Naive thymus-derived CD4-positive, alpha-beta T cell (primary cell): ENCODE measurements around the gene RPRD1B. TPM values are rescaled to one million over a fixed set of nuclear protein-coding genes. Genes with fewer than 3 reads are reported as not detected.
A peak's percentile ranks its signal among the peaks of the same experiment; 100 is the strongest.

Experiments
- ATAC-seq: fragments of 150-1000 bp; cut with Tn5 transposase; 2 replicates; pipeline ENCODE4 v1.10.0; 2021; ENCODE audit warnings: mild to moderate bottlenecking, moderate library complexity
- CTCF ChIA-PET: fragments of 350-600 bp; sonication (Branson Sonifier 250); formaldehyde crosslinking; loops from one replicate; lab custom pipeline; 2021; ENCODE audit warnings: antibody characterized with exemption; lab: Charles Lee
- POLR2A ChIA-PET: fragments of 350-600 bp; sonication (Branson Sonifier 250); formaldehyde crosslinking; loops from one replicate; lab custom pipeline; 2021; ENCODE audit warnings: antibody characterized with exemption, inconsistent platforms; lab: Charles Lee
- DNase-seq, 9 donors: peaks; one replicate each; pipeline versions ENCODE4 v3.0.0 to v3.0.0-alpha.2; 2020 to 2022; ENCODE audit warnings: mixed read lengths in 1 of 9
- H3K27ac ChIP-seq: one replicate; pipeline ENCODE4 v1.7.0; 2013; ENCODE audit warnings: mild to moderate bottlenecking, low read depth, low read length, moderate library complexity
- H3K27me3 ChIP-seq, 2 donors: one replicate each; pipeline ENCODE4 v1.7.0; 2013; ENCODE audit warnings: low read length in 2 of 2, mild to moderate bottlenecking in 2 of 2, moderate library complexity in 2 of 2; ENCODE audit not compliant: control insufficient read depth in 2 of 2, insufficient read depth in 2 of 2
- H3K36me3 ChIP-seq, 3 experiments: 1 replicate in 2 of 3; 2 replicates in 1 of 3; pipeline ENCODE4 v1.7.0; 2013; ENCODE audit warnings: low read length in 3 of 3, mild to moderate bottlenecking in 3 of 3, moderate library complexity in 1 of 3; ENCODE audit not compliant: insufficient read depth in 3 of 3, control insufficient read depth in 2 of 3
- H3K4me1 ChIP-seq, 2 donors: one replicate each; pipeline ENCODE4 v1.7.0; 2013; ENCODE audit warnings: low read length in 2 of 2, mild to moderate bottlenecking in 2 of 2, moderate library complexity in 1 of 2; ENCODE audit not compliant: control insufficient read depth in 2 of 2, insufficient read depth in 2 of 2
- H3K4me3 ChIP-seq: 2 replicates; pipeline ENCODE4 v1.7.0; 2013; ENCODE audit warnings: mild to moderate bottlenecking, low read length
- H3K9me3 ChIP-seq, 3 experiments: 1 replicate in 2 of 3; 2 replicates in 1 of 3; pipeline ENCODE4 v1.7.0; 2013; ENCODE audit warnings: low read length in 3 of 3; ENCODE audit not compliant: control insufficient read depth in 2 of 3
- H3K27ac Mint-ChIP-seq, 9 donors: one replicate each; pipeline ENCODE4 v1.8.0; 2020 to 2022; ENCODE audit warnings: mixed read lengths in 9 of 9, mild to moderate bottlenecking in 8 of 9, moderate library complexity in 5 of 9, inconsistent platforms in 2 of 9
- H3K27me3 Mint-ChIP-seq, 5 donors: one replicate each; pipeline ENCODE4 v1.8.0; 2021 to 2022; ENCODE audit warnings: mixed read lengths in 5 of 5, mild to moderate bottlenecking in 1 of 5
- H3K36me3 Mint-ChIP-seq, 5 donors: one replicate each; pipeline ENCODE4 v1.8.0; 2020 to 2022; ENCODE audit warnings: mixed read lengths in 5 of 5, mild to moderate bottlenecking in 3 of 5, inconsistent platforms in 1 of 5
- H3K4me1 Mint-ChIP-seq, 7 donors: one replicate each; pipeline ENCODE4 v1.8.0; 2020 to 2022; ENCODE audit warnings: mixed read lengths in 7 of 7, mild to moderate bottlenecking in 3 of 7, inconsistent platforms in 1 of 7
- H3K4me3 Mint-ChIP-seq, 10 donors: one replicate each; pipeline ENCODE4 v1.8.0; 2020 to 2022; ENCODE audit warnings: mild to moderate bottlenecking in 10 of 10, mixed read lengths in 10 of 10, moderate library complexity in 6 of 10, inconsistent platforms in 2 of 10
- H3K9me3 Mint-ChIP-seq, 11 donors: one replicate each; pipeline ENCODE4 v1.8.0; 2020 to 2022; ENCODE audit warnings: mixed read lengths in 11 of 11, mild to moderate bottlenecking in 4 of 11, inconsistent platforms in 1 of 11, moderate library complexity in 1 of 11
- intact Hi-C, 2 donors: fragments of 100-400 bp; cut with micrococcal nuclease; formaldehyde crosslinking; loops; one replicate each; pipeline ENCODE4 v1.15.1; 2023
- polyA plus RNA-seq, 2 donors: library from polyadenylated mRNA; unstranded; fragments of 300-500 nt; fragmentation: Illumina TruSeq; gene quantifications; one replicate each; pipeline ENCODE4 v1.2.3, GENCODE V29; 2021
- total RNA-seq, 6 experiments: library from RNA in 5 of 6; stranded (reverse) in 5 of 6; gene quantifications; 1 replicate in 5 of 6; 2 replicates in 1 of 6; pipeline ENCODE4 v1.2.3 and lab custom pipeline; 2021 to 2026

The RPRD1B gene
- total and polyA plus RNA-seq, 7 experiments from 2014 or later = 3.4 to 49.1 (median 45.3) TPM

- Mint-ChIP-seq H3K4me3 (no peak overlapping the region), H3K36me3 (peaks cover 0 to 10% (median 0%) of the 10 kb centered on the region in 5 donors), H3K27me3 (peaks cover 0 to 6% (median 0%) of the 10 kb centered on the region in 5 donors), H3K4me1 (peaks cover 0 to 5% (median 0%) of the 10 kb centered on the region in 7 donors), H3K27ac (no peak overlapping the region), H3K9me3 (peaks cover 0 to 4% (median 0%) of the 10 kb centered on the region in 11 donors)
- intact Hi-C loops = no loop called here
- no peaks in the 10 kb centered on the region for H3K9me3 ChIP-seq
- no peak overlapping the region for H3K27ac ChIP-seq
- no peaks in the 10 kb centered on the region for H3K36me3 ChIP-seq
- H3K4me1 ChIP-seq = no peaks in the 10 kb centered on the region
- ChIA-PET CTCF (no interaction called here), POLR2A (no interaction called here)
- DNase-seq (no peak), ATAC-seq (no peak)
- H3K4me3 ChIP-seq = no peak overlapping the region
- no peaks in the 10 kb centered on the region for H3K27me3 ChIP-seq
Measured at GRCh38 chr20:38108438-38108985, 75.0 kb downstream of the RPRD1B start.

DNA sequence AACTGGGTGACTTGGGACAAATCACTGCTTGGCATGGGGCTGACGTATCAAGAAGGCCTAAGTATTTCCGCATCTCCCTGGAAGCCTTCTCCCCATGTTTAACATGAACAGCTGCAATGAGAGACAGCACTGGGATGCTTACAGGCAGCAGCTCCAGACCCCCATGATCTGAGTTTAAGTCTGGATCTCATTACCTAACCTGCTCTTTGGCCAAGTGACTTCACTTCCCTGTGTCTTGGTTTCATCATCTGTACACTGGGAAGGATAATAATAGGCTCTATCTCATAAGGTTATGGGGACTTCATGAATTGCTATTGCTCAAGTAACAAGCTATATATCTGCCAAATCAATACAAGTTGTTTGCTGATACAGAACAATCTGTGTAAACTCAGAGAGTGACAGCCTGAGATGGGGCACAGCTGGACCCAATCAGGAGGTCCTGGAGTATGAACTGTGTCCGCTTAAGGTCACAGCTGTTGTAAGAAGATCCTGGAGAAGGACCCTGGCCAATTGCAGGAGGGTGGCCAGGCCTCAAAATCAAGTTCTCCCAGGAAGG lies 75.5 kb downstream of the RPRD1B start:
- intact Hi-C loops = no loop called here
- no peak overlapping the region for H3K4me3 ChIP-seq
- H3K9me3 Mint-ChIP-seq = peaks cover 0 to 4% (median 0%) of the 10 kb centered on the region in 11 donors
- no peaks in the 10 kb centered on the region for H3K9me3 ChIP-seq
- no peaks in the 10 kb centered on the region for H3K36me3 ChIP-seq
- POLR2A ChIA-PET = no interaction called here
- CTCF ChIA-PET = no interaction called here
- H3K36me3 Mint-ChIP-seq = peaks cover 0 to 10% (median 0%) of the 10 kb centered on the region in 5 donors
- H3K4me1 ChIP-seq = no peaks in the 10 kb centered on the region
- H3K27ac Mint-ChIP-seq = no peak overlapping the region
- no peaks in the 10 kb centered on the region for H3K27me3 ChIP-seq
- H3K27ac ChIP-seq = no peak overlapping the region
- peaks cover 0 to 5% (median 0%) of the 10 kb centered on the region in 7 donors for H3K4me1 Mint-ChIP-seq
- no peak overlapping the region for H3K4me3 Mint-ChIP-seq
- H3K27me3 Mint-ChIP-seq = peaks cover 0 to 6% (median 0%) of the 10 kb centered on the region in 5 donors
- DNase-seq = no peak
- ATAC-seq = no peak

DNA sequence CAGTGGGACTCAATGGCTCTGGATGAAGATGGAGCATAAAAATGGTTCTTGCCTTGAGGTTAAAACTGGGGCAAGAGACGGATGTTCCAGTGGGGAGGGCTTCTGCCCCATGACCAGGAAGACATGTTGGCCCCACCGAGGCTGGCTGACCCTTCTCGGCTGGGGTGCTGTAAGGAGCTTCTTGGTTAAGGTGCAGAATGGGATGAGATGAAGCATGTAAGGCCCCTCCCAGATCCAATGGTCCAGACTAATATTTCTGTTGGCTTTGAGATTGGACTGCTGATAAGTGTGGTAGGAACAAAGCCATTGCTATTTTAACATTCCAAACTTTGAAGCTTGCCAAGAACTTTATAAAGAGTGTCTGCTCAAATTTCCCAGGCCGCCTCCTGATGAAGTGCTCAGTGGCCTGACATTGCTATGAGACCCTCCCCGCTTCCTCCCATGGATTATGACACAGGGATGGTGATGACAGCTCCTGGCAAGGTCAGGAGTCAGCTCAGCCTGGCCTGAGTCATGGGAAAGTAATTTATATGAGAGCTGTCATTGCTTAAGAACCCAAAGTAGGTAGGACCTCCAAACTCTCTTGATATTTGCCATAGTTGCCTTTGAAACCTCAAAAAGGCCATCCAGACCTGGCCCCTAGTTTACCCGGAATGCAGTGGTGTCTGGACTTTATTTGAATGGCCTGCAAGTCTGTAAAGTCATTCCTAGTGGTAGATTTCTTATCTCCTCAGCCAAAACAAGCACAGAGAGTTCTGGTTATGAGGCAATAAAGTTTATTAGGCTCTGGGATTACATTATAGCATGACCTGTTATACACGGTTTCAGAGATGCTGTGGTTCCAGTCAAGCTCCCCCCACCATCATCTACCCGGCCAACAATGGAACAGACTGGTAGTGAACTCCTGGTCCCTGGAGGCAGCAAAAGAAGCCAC lies 76.3 kb downstream of the RPRD1B start:
- Mint-ChIP-seq H3K27ac (no peak overlapping the region), H3K27me3 (peaks cover 0 to 3% (median 0%) of the 10 kb centered on the region in 5 donors), H3K4me1 (peaks cover 0 to 5% (median 0%) of the 10 kb centered on the region in 7 donors), H3K4me3 (no peak overlapping the region), H3K9me3 (peaks cover 0 to 4% (median 0%) of the 10 kb centered on the region in 11 donors), H3K36me3 (peaks cover 0 to 6% (median 0%) of the 10 kb centered on the region in 5 donors)
- no peak overlapping the region for H3K27ac ChIP-seq
- H3K36me3 ChIP-seq = no peaks in the 10 kb centered on the region
- H3K4me1 ChIP-seq = no peaks in the 10 kb centered on the region
- ChIA-PET POLR2A (no interaction called here), CTCF (no interaction called here)
- DNase-seq (no peak), ATAC-seq (no peak)
- no peaks in the 10 kb centered on the region for H3K9me3 ChIP-seq
- no peaks in the 10 kb centered on the region for H3K27me3 ChIP-seq
- H3K4me3 ChIP-seq = no peak overlapping the region
- intact Hi-C loops = loop anchor here in 1 of 2 donors (1.0 kb wide), 1 partner anchor 34 kb away; no protein-coding TSS in a partner anchor

DNA sequence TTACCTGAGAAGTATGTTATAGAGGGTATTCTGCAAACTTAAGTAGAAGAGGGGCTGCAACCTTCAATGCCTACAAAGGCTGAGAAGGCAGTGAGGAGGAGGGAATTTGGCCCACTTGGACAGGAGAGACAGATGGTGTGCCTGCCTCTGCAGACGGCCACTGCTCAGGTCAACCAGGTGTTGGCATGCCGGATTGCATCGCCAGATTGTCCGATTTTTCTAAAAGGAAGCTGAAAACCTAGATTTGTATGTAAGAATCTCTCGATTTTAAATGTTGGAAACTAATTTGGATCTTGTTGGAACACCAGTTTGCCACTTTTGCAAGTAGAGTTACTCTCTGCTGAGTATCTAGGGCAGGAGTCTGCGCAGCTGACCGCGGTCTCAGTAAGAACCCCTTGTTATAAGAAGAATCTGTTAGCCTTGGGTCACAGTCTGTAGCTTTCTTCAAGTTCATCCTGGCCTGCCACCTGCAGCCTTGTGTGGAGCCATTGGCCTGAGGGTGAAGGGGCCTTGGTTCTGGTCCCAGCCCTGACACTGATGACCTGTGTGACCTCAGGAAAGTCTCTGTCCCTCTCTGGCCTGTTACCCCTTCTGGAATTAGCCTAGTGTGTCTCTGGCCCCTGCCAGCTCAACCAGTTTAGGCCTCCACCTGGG lies 77.1 kb downstream of the RPRD1B start:
- ChIA-PET POLR2A (no interaction called here), CTCF (no interaction called here)
- no peak overlapping the region for H3K4me3 Mint-ChIP-seq

DNA sequence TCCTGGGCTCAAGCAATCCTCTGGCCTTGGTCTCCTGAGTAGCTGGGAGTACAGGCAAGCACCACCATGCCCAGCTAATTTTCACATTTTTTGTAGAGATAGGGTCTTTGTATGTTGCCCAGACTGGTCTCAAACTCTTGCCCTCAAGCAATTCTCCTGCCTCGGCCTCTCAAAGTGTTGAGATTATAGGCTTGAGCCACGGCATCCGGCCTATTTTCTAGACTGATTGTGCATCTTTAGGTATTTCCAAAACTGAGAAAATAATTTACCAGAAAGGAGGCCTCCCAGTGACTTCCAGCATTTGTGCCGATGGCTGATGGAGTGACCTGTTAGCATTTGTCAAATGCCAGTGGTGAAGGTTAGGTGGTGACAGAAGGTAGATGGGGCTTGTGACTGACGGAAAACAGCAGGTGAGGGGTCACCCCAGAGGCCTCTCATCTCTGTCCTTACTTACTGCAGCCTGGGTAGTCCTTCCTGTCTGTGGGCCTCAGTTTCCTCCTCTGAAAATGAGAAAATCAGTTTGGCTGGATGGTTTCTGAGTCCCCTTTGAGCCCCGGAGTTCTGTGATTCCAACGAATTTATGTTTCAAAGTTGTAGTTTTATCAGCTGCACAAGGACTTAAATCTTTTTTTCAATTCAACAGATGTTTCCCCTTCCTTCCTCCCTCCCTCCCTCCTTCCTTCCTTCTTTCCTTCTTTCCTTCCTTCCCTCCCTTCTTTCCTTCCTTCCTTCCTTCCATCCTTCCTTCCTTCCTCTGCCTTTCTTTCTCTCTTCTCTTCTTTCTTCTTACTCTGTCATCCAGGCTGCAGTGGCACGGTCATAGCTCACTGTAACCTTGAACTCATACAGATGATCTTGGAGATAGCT lies 78.1 kb downstream of the RPRD1B start:
- H3K4me3 ChIP-seq = no peak overlapping the region
- no peaks in the 10 kb centered on the region for H3K27me3 ChIP-seq
- H3K36me3 ChIP-seq = no peaks in the 10 kb centered on the region
- Mint-ChIP-seq H3K27ac (no peak overlapping the region), H3K36me3 (no peaks in the 10 kb centered on the region), H3K4me1 (peaks cover 0 to 5% (median 0%) of the 10 kb centered on the region in 7 donors), H3K27me3 (peaks cover 0 to 8% (median 0%) of the 10 kb centered on the region in 5 donors), H3K4me3 (peak overlapping the region in 1 of 10 donors; percentile 53), H3K9me3 (peaks cover 0 to 2% (median 0%) of the 10 kb centered on the region in 11 donors)
- ChIA-PET POLR2A (interaction anchor here (0.7 kb wide), 1 partner anchor 31 kb away, joined by 3 read pairs; no protein-coding TSS in a partner anchor), CTCF (no interaction called here)
- DNase-seq = no peak
- no peak overlapping the region for H3K27ac ChIP-seq
- no peaks in the 10 kb centered on the region for H3K9me3 ChIP-seq
- intact Hi-C loops = loop anchor here in 1 of 2 donors (2.0 kb wide), 1 partner anchor 57 kb away; no protein-coding TSS in a partner anchor
- H3K4me1 ChIP-seq = no peaks in the 10 kb centered on the region
- no peak for ATAC-seq

More for the DNA sequence above, 77.1 kb downstream of the RPRD1B start:
- H3K27ac Mint-ChIP-seq = no peak overlapping the region
- H3K36me3 Mint-ChIP-seq = no peaks in the 10 kb centered on the region
- H3K4me3 ChIP-seq = no peak overlapping the region
- ATAC-seq (no peak), DNase-seq (no peak)
- peaks cover 0 to 3% (median 0%) of the 10 kb centered on the region in 5 donors for H3K27me3 Mint-ChIP-seq
- no peak overlapping the region for H3K27ac ChIP-seq
- H3K4me1 Mint-ChIP-seq = peaks cover 0 to 5% (median 0%) of the 10 kb centered on the region in 7 donors
- no peaks in the 10 kb centered on the region for H3K36me3 ChIP-seq
- intact Hi-C loops = loop anchor here in 1 of 2 donors (1.0 kb wide), 1 partner anchor 34 kb away; no protein-coding TSS in a partner anchor
- H3K27me3 ChIP-seq = no peaks in the 10 kb centered on the region
- H3K9me3 ChIP-seq = no peaks in the 10 kb centered on the region
- H3K9me3 Mint-ChIP-seq = peaks cover 0 to 4% (median 0%) of the 10 kb centered on the region in 11 donors
- no peaks in the 10 kb centered on the region for H3K4me1 ChIP-seq
